Lower leg skin (tissue), 4 donors: ENCODE measurements around the gene ALDH1B1. TPM values are rescaled to one million over a fixed set of nuclear protein-coding genes. Genes with fewer than 3 reads are reported as not detected.

ENCODE experiments used
- DNase-seq, 2 donors: peaks; one replicate each; pipeline ENCODE4 v3.0.0-alpha.2; 2019; ENCODE audit warnings: low spot score in 2 of 2
- H3K4me3 ChIP-seq: fragments of 200-600 bp; sonication (generic); 2 replicates; pipeline ENCODE4 v1.5.1; 2017; ENCODE audit warnings: mild to moderate bottlenecking, low read depth; ENCODE audit not compliant: poor library complexity, severe bottlenecking
- POLR2A ChIP-seq, 2 donors: fragments of 450-650 bp; IDR thresholded peaks; one replicate each; pipeline ENCODE4 v1.6.1; 2016 to 2017; ENCODE audit warnings: antibody characterized with exemption in 2 of 2, mild to moderate bottlenecking in 1 of 2, moderate library complexity in 1 of 2
- WGBS, 2 donors: methylation state at CpG; one replicate each; pipeline ENCODE4 v1.1.5; 2018; 5-methylcytosine and 5-hydroxymethylcytosine counted together
- intact Hi-C: fragments of 100-400 bp; cut with DNase I; formaldehyde crosslinking; loops from one replicate; pipeline ENCODE4 v1.15.0; 2023; ENCODE audit warnings: low total_unique reads
- total RNA-seq, 4 donors: library from RNA; depleted of rRNA; stranded (reverse); fragments of >200 nt; gene quantifications; one replicate each; pipeline ENCODE4 v1.1.0, GENCODE V29; 2016
- TF ChIP-seq, protein P1 (sequence below), 3 donors: fragments of 450-650 bp; IDR thresholded peaks; one replicate each; pipeline ENCODE4 v1.5.1; 2016; ENCODE audit warnings: antibody characterized with exemption in 3 of 3, mild to moderate bottlenecking in 3 of 3, moderate library complexity in 2 of 3

ALDH1B1 gene
- total RNA-seq, 4 donors from 2014 or later, result 2.3 to 6.8 (median 3.6) TPM

DNA sequence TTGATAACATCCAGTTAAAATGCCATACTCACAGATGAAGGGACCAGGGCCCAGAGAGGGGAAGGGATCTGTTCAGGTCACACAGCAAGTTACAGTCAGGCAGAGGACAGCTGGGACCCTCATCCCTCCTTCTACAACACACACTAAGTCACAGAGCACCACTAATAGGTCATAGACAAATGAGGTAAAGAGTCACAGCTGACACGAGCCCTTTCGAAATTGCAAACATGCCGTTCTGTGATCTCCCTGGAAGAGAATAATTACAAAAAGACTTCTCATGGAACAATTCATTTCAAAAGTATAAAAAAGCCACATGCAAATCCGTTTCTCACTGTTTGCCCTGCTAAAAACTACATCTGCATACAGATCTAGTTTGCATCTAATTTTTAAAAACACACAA, 16.2 kb downstream of the ALDH1B1 start:
- no peak for DNase-seq
- TF ChIP-seq, protein P1, sequence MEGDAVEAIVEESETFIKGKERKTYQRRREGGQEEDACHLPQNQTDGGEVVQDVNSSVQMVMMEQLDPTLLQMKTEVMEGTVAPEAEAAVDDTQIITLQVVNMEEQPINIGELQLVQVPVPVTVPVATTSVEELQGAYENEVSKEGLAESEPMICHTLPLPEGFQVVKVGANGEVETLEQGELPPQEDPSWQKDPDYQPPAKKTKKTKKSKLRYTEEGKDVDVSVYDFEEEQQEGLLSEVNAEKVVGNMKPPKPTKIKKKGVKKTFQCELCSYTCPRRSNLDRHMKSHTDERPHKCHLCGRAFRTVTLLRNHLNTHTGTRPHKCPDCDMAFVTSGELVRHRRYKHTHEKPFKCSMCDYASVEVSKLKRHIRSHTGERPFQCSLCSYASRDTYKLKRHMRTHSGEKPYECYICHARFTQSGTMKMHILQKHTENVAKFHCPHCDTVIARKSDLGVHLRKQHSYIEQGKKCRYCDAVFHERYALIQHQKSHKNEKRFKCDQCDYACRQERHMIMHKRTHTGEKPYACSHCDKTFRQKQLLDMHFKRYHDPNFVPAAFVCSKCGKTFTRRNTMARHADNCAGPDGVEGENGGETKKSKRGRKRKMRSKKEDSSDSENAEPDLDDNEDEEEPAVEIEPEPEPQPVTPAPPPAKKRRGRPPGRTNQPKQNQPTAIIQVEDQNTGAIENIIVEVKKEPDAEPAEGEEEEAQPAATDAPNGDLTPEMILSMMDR (IDR thresholded peaks at IDR 0.05), result no peak
- TF ChIP-seq POLR2A (IDR thresholded peaks at IDR 0.05), result no peak
- H3K4me3 ChIP-seq, result no peak overlapping the region
- intact Hi-C loops, result no loop called here
- WGBS, 2 donors, result 50 to 53% methylated on average over 4 of the region's 4 CpGs

GRCh38 chr9:38412751-38413150, 20.2 kb downstream of the ALDH1B1 start:
- 76 to 83% methylated on average over 6 of the region's 6 CpGs for WGBS, 2 donors
- intact Hi-C loops, result no loop called here
- no peak for DNase-seq
- TF ChIP-seq, protein P1 (IDR thresholded peaks at IDR 0.05), result no peak
- no peak for TF ChIP-seq POLR2A (IDR thresholded peaks at IDR 0.05)
- H3K4me3 ChIP-seq, result no peak overlapping the region

- WGBS, 2 donors, result 77 to 80% methylated on average over 7 of the region's 7 CpGs
- TF ChIP-seq POLR2A (IDR thresholded peaks at IDR 0.05), result no peak
- H3K4me3 ChIP-seq, result no peak overlapping the region
- DNase-seq, result no peak
- intact Hi-C loops, result no loop called here
Observed at GRCh38 chr9:38413283-38413682, 20.8 kb downstream of the ALDH1B1 start.

- no peak for DNase-seq
- intact Hi-C loops, result no loop called here
- H3K4me3 ChIP-seq, result no peak overlapping the region
- 28 to 29% methylated on average over 24 of the region's 24 CpGs for WGBS, 2 donors
- TF ChIP-seq POLR2A (IDR thresholded peaks at IDR 0.05), result no peak
- TF ChIP-seq, protein P1 (IDR thresholded peaks at IDR 0.05), result no peak
Observed at GRCh38 chr9:38414040-38414723, 21.7 kb downstream of the ALDH1B1 start.

DNA sequence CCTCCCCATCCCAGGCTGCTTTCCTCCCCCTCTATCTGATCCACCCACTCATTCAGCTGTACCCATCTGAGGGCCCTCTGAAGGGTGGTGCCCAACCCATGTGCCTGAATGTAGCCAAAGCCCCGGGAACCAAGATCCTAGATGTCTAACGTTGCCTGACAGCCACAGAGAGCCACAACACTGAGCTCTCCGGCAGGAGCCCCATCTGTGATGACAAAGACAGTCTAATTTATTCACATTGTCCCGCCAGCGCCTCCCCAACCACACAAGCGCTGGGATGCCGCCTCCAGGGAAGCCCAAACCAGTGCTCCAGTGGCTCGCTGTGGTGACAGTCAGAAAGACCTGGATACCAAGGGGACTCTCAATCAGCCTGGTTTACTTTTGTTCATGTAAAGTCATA, 23.4 kb downstream of the ALDH1B1 start:
- DNase-seq, result no peak
- intact Hi-C loops, result no loop called here
- WGBS, 2 donors, result 84 to 92% methylated on average over 7 to 8 of the region's 8 CpGs
- no peak overlapping the region for H3K4me3 ChIP-seq
- no peak for TF ChIP-seq POLR2A (IDR thresholded peaks at IDR 0.05)
- TF ChIP-seq, protein P1 (IDR thresholded peaks at IDR 0.05), result no peak

DNA sequence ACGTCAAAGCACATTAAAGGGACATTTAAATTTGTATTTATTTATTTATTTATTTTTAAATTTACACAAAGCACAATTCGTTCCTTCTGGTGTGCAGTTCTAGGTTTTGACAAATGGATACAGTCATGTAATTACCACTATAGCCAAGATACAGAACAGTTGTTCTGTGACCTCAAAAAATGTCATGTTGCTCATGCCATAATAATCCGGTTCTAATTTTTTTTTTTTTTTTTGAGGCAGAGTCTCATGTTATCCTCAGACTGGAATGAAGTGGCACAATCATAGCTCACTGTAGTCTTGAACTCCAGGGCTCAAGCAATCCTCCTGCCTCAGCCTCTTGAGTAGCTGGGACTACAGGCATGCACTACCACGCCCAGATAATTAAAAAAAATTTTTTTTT, 24.0 kb downstream of the ALDH1B1 start:
- DNase-seq, result no peak
- 70 to 73% methylated on average over 4 of the region's 4 CpGs for WGBS, 2 donors
- H3K4me3 ChIP-seq, result no peak overlapping the region
- TF ChIP-seq POLR2A (IDR thresholded peaks at IDR 0.05), result no peak
- TF ChIP-seq, protein P1 (IDR thresholded peaks at IDR 0.05), result no peak
- intact Hi-C loops, result no loop called here
